SK-N-SH (cell line): ENCODE measurements around the gene RECK.

ENCODE experiments used
- CTCF ChIP-seq: fragments of 200-600 bp; sonication (generic); IDR thresholded peaks from 2 replicates; pipeline ENCODE4 v1.6.1; 2017; ENCODE audit warnings: antibody characterized with exemption, mild to moderate bottlenecking, moderate library complexity
- FOXM1 ChIP-seq: IDR thresholded peaks from 2 replicates; pipeline ENCODE4 v1.4.0; 2012; ENCODE audit warnings: low read depth, mild to moderate bottlenecking
- JUND ChIP-seq: IDR thresholded peaks from 2 replicates; pipeline ENCODE4 v1.4.0; 2012
- NRF1 ChIP-seq: IDR thresholded peaks from 2 replicates; pipeline ENCODE4 v1.6.1; 2012; ENCODE audit warnings: low read depth, mild to moderate bottlenecking, low read length
- POLR2AphosphoS5 ChIP-seq: IDR thresholded peaks from 2 replicates; pipeline ENCODE4 v1.6.1; 2012; ENCODE audit warnings: low read depth, low read length
- RAD21 ChIP-seq: IDR thresholded peaks from 2 replicates; pipeline ENCODE4 v1.6.1; 2012; ENCODE audit warnings: mild to moderate bottlenecking, low read length
- YY1 ChIP-seq: IDR thresholded peaks from 2 replicates; pipeline ENCODE4 v1.4.0; 2012; ENCODE audit warnings: low read depth, mild to moderate bottlenecking

- TF ChIP-seq RAD21 (no peak), JUND (no peak), FOXM1 (no peak), CTCF (no peak), YY1 (no peak), NRF1 (no peak), POLR2AphosphoS5 (no peak)
These were observed 51.3 kb downstream of the RECK start for GRCh38 chr9:36088020-36088419.
